Esophagus squamous epithelium (tissue), 4 donors: ENCODE results near the gene MAP3K8.
"Not testable (repeated sequence)": the region's sequence is repeated elsewhere in the genome, so short reads cannot be mapped to it uniquely, and the experiment has no call there.

Source experiments
- POLR2A ChIP-seq, 4 donors: fragments of 450-650 bp; IDR thresholded peaks; one replicate each; pipeline ENCODE4 v1.6.1; 2017; ENCODE audit warnings: antibody characterized with exemption in 4 of 4, mild to moderate bottlenecking in 4 of 4, moderate library complexity in 3 of 4
- TF ChIP-seq, protein P1 (sequence below), 6 experiments: fragments of 450-650 bp in 4 of 6; fragments of 200-600 bp in 2 of 6; sonication (generic) in 2 of 6; IDR thresholded peaks; one replicate each; pipeline ENCODE4 v1.5.1; 2016 to 2019; ENCODE audit warnings: antibody characterized with exemption in 6 of 6, mild to moderate bottlenecking in 4 of 6, moderate library complexity in 4 of 6

DNA sequence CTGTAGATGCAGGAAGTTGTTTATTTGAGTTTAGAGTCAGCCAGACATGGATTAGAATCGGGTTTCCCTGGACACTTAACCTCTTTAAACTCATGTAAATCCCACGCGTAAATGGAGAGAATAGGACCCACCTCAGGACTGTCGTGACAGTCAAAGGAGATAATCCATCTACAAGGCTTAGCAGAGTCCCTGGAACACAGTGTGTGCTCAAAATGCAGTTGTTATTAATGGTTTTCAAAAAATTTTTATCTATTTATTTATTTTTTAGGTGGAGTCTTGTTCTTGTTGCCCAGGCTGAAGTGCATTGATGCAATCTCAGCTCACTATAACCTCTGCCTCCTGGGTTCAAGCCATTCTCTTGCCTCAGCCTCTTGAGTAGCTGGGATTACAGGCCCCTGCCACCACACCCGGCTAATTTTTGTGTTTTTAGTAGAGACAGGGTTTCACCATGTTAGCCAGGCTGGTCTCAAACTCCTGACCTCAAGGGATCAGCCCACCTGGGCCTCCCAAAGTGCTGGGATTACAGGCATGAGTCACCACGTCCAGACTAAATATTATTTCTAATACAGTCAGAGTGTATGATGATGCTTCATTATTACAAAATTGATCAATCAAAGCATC, 10.2 kb upstream of the MAP3K8 start:
- TF ChIP-seq, protein P1, sequence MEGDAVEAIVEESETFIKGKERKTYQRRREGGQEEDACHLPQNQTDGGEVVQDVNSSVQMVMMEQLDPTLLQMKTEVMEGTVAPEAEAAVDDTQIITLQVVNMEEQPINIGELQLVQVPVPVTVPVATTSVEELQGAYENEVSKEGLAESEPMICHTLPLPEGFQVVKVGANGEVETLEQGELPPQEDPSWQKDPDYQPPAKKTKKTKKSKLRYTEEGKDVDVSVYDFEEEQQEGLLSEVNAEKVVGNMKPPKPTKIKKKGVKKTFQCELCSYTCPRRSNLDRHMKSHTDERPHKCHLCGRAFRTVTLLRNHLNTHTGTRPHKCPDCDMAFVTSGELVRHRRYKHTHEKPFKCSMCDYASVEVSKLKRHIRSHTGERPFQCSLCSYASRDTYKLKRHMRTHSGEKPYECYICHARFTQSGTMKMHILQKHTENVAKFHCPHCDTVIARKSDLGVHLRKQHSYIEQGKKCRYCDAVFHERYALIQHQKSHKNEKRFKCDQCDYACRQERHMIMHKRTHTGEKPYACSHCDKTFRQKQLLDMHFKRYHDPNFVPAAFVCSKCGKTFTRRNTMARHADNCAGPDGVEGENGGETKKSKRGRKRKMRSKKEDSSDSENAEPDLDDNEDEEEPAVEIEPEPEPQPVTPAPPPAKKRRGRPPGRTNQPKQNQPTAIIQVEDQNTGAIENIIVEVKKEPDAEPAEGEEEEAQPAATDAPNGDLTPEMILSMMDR (IDR thresholded peaks at IDR 0.05) = not testable (repeated sequence)
- TF ChIP-seq POLR2A (IDR thresholded peaks at IDR 0.05) = not testable (repeated sequence)
